GM18511 (cell line): ENCODE data around the gene MTA3.
A peak's percentile ranks its signal among the peaks of the same experiment; 100 is the strongest.

Experiments used
- ATAC-seq: cut with Tn5 transposase; IDR thresholded peaks from one replicate; pipeline ENCODE4 v1.9.1; 2021; ENCODE audit warnings: mild to moderate bottlenecking, moderate library complexity; ENCODE audit not compliant: unreplicated experiment

The MTA3 gene

DNA sequence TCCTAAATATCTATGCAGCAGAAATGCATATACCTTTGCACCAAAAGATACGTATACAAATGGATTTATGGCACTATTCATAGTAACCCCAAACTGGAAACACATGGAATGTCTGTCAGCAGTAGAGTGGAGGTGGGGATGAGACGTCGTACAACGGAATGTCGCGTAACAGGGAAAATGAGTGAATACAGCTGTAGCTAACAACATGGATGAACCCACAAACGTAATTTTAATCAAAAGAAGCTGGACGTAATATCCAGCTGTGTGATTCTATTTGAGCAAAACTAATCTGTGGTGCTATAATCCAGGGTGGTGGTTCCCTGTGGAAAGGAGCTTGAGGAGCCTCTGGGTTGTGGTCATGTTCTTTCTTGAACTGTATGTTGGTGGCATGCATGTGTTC is 89.9 kb downstream of the MTA3 start:
- no peak for ATAC-seq

GRCh38 chr2:42659609-42660008 is 91.2 kb downstream of the MTA3 start:
- no peak for ATAC-seq

DNA sequence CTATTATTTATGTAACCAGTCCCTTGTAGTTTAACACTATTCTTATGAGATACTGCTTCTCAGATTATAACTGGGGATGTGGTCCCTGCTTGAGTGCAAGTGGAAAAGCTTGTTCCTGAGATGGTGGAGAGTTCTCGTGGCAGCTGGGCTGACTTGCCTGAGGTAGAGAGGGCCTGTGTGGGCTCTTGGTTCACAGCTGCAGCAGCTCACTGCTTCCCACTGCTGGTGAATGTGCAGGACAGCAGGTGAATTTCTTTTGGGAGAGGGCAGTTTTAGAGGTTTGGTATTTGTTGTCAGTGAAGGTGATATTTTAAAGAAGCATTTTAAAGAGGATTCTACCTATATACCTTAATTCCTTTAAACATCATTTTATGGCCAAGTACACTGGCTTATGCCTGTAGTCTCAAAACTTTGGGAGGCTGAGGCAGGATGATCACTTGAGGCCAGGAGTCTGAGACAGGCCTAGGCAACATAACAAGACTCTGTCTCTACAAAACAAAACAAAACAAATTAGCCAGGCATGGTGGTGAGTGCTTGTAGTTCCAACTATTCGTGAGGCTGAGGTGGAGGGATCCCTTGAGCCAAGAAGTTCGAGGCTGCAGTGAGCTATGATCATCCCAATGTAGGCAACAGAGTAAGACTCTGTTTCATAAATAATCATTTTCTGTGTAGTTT is 94.8 kb downstream of the MTA3 start:
- ATAC-seq, result peak; percentile 83

DNA sequence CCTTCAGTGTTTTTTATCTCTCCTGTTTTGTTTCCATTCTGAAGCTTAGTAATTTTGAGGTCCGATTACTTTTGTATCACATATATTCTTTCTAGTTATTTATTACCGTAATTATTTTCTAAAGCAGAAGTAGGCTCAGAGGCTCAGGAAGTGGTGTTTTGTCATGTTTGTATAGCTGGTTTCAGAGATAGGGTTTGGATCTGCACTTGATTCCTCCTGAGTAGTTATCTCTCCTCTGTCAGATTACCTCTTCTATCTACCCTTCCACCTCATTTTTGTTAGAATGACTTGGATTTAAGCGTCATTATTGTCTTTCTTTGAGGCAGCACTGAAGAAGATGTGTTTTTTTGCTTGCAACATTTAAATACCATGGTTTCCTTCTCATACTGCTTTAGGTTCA is 95.4 kb downstream of the MTA3 start:
- peak; percentile 51 for ATAC-seq

- ATAC-seq, result no peak
Measured at GRCh38 chr2:42673989-42674579, 105.7 kb downstream of the MTA3 start.

DNA sequence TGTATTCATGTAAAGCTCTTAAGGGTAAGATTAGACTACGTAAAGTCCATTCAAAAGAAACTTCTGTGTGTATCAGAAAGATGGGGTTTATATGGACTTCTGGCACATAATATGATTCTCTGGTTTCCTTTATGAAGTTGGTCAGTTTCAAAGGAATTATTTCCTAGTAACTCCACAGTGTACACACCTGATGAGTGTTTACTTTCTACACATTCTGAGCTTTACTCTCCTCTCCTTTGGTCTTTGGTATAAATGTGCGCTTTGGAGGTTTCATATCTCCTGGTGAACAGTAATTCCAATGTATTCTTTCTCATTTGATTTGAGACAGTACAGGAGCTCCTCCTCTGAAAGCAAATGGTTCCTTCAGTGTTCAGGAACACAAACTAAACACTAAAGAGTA is 107.4 kb downstream of the MTA3 start:
- no peak for ATAC-seq

DNA sequence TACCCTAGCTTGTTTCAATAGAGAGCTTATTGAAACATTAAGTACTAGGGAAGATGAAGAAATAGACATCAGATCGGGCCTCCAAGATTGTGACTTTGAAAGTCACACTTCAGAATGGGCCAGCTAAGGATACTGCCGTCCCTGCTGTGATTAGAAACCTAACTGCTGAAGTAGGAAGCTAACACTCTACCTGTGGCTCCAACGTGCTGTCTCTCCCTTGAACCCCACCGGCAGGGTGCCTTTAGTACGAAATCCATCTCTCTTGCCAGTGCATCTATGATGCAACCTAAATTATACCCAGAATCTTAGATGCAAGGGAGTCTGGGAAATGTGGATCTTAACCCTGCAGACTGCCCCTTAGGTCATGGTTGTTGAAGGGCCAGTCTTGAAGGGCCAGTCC is 116.9 kb downstream of the MTA3 start:
- no peak for ATAC-seq

GRCh38 chr2:42693013-42693615 is 124.7 kb downstream of the MTA3 start:
- ATAC-seq, result no peak

DNA sequence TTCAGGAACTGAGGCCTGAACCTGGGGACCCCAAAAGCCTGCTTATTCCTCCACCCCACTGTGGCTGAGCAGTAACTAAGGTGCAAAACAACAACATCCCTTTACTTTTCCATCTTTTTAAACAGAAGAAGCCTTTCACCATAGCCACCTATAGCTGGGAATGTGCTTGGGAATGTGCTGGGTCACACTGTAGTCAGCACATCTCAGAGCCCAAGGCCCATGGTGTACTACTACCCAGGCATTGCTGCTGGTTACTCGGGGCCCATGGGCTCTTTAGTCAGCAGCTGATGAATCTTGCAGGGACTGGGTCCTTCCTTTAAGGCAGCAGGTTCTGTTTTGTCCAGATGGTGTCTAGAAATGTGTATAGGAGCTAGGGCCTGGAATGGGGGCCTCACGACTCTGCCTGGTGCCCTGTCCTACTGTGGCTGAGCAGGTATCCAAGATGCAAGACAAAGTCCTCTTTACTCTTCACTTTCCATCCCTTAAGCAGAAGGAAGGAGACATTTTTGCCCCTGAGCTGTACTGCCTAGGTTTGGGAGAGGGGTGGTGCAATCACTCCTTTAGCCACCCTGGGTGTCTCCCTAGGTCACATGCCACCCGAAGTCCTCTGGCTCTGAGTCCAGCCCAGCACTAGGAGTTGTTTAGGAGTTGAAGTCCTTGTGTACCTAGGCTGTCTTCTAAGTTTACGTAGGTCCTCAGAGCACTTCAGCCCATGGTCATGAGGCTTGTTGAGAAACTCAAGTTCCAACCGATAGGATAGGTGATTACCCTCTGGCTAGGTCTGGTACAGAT is 125.5 kb downstream of the MTA3 start:
- ATAC-seq, result no peak

GRCh38 chr2:42696987-42697386 is 128.6 kb downstream of the MTA3 start:
- ATAC-seq, result no peak

DNA sequence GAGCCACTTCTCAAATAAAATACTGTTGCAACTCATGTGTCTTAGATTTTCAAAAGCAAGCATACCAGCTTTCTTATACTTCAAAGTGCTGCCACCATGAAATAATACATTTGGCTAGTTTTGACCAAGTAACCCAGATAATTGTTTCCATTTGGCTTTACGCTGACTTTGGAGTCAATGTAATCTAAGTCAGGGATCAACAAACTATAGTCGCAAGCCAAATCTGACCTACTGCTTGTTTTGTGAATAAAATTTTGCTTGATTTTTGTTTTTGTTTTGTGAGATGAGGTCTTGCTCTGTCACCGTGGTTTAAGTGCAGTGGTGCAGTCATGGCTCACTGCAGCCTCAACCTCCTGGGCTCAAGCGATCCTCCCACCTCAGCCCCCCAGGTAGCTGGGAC is 130.5 kb downstream of the MTA3 start:
- no peak for ATAC-seq

- ATAC-seq, result no peak
Measured at GRCh38 chr2:42706836-42707235, 138.4 kb downstream of the MTA3 start.

GRCh38 chr2:42708179-42708578 is 139.7 kb downstream of the MTA3 start:
- ATAC-seq, result no peak

DNA sequence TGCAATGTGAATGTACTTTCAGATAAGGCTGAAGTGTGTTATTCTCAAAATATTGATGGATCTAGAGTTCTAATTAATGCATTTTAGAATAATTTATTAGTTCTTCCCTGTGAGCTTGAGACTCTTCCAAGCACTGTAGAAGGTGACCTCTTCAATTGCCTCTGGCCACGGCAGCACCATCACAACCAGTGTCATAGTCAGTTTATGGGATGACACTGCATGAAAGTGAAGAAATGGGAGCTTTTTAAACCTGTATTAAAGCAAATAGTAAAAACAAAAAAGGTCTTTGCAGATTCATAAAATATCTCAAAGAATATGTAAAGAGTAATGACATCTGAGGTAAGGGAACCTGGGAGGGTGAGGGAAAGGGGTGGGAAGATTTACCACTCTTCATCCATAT is 143.5 kb downstream of the MTA3 start:
- ATAC-seq, result no peak

- ATAC-seq, result no peak
Measured at GRCh38 chr2:42712934-42713333, 144.5 kb downstream of the MTA3 start.

DNA sequence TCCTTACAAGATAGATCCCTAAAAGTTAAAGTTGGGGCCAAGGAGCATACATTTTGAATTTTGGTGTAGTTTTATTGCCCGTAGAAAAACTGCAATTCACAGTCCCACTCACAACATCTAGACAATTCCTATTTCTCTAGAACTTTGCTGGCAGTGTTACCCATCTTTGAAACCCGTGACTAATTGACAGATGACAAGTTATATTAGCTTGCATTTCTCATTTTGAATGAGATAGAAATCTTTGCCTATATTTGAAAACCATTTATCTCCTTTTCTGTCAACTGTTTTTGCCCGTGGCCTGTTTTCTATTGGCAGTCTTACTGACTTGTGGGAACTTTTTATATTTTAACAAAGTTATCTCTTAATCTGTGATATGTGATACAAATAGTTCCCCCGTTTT is 145.5 kb downstream of the MTA3 start:
- no peak for ATAC-seq

DNA sequence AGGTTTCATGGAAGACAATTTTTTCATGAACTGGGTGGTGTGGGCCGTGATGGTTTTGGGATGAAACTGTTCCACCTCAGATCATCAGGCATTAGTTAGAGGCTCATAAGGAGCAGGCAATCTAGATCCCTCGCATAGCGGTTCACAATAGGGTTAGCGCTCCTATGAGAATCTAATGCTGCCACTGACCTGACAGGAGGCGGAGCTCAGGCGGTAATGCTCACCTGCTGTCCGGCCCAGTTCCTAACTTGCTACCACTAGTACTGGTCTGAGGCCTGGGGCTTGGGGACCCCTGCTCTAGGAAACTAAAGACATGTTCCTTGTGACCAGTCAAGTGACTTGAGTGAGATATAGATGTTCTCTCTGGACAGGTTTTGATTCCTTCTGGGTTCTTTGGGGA is 146.3 kb downstream of the MTA3 start:
- ATAC-seq, result no peak

DNA sequence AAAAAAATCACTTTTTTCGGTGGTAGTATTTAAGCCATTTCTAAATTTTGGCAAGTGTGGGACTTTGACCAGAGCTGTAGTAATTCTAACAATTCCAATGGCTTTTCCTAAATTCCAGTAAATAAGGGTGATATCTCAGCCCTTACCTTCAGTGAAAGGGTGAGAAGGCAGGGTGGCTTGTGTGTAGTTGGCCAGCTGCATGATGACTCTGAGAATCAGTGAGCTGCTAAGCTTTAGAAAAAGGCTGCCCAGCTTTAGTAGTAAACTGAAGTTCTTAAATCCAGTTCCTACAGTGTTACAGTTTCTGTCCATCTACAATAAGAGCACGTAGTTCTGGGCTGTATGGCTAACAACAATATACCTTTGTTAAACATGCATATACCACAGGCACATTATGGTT is 153.5 kb downstream of the MTA3 start:
- peak; percentile 14 for ATAC-seq

- ATAC-seq, result peak; percentile 100
Measured at GRCh38 chr2:42722320-42723190, 154.1 kb downstream of the MTA3 start.

DNA sequence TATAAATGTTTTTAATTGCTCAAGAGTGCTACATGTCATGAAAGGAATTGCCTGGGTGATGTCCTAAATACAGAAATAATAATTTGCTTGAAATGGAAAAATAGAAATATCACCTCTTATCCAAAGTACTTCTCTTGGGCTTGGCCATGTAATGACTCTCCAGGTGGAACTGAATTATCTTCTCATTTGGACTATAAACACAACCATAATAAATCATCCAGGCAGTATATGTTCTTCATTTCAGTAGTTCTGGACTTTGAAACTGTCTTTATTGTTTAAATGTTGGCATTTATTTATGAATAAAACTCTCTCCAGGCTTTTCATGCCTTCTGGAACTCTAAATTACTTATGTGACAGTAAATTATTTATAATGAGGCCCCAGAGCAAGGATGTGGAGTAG is 155.0 kb downstream of the MTA3 start:
- ATAC-seq, result no peak

GRCh38 chr2:42724886-42725285 is 156.5 kb downstream of the MTA3 start:
- ATAC-seq, result no peak
